ENCODE results near the gene LTBP2. TPM values are rescaled to one million over a fixed set of nuclear protein-coding genes. Genes with fewer than 3 reads are reported as not detected.

The LTBP2 gene
- total RNA-seq, 1 experiment from 2014 or later, result 124 TPM

DNA sequence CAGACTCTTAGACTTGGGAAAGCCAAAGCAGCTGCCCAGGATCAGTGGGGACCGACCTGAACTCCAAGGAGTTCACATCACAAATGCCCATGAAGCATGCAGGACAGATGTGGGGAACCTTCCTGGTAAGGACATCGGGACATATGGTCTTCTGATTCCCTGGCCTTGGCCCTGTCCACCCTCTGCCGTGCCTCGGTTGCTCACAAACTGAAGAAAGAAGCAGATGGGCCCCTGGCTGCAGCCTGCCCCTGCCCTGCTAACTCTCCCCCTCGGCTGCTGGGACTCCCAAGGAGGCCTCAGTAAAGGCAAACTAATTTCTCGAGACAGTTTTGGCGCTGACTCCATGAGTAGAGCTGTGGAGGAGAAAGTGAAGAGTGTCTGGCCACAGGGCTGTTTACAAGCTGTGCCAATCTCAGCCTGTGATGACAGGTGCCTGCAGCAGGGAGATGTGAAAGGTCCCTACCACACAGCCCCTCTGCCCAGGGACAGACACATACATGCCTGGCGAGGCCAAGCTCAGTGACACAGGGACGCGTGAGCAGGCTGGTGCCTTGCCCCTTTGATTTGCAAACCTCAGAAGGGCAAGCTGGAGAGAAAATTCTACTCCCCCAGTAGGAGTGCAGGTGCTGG, 69.9 kb downstream of the LTBP2 start:
- no peak overlapping the region for H3K27ac ChIP-seq
- intact Hi-C loops (cut with micrococcal nuclease; ENCODE audit: unreplicated experiment), result no loop called here
- no peaks in the 10 kb centered on the region for H3K36me3 ChIP-seq (ENCODE audit: low read depth)
- DNase-seq, result no peak
- no peaks in the 10 kb centered on the region for H3K9me3 ChIP-seq (ENCODE audit: insufficient read depth, low read depth)
- H3K9me2 ChIP-seq (ENCODE audit: insufficient read depth), result no peaks in the 10 kb centered on the region
- H3K4me1 ChIP-seq (replicated peaks; ENCODE audit: insufficient read depth), result no peaks in the 10 kb centered on the region
- H3K27me3 ChIP-seq (ENCODE audit: insufficient read depth, low read depth), result no peaks in the 10 kb centered on the region
- ChIA-PET POLR2A (ENCODE audit: unreplicated experiment) (no interaction called here), CTCF (no interaction called here)
- no TSS peak for BruUV-seq (replicated peaks)
- H3K79me2 ChIP-seq (ENCODE audit: low read depth), result no peaks in the 10 kb centered on the region
- H2AFZ ChIP-seq, result no peak overlapping the region
- H3F3A ChIP-seq (ENCODE audit: insufficient read depth, low read depth), result no peaks in the 10 kb centered on the region; the same call in 1 of the 2 replicates
- TF ChIP-seq EZH2 (IDR thresholded peaks at IDR 0.05; ENCODE audit: low read depth), result no peak
- no peak for TF ChIP-seq CTCF (conservative IDR thresholded peaks at IDR 0.05)
- H3K4me3 ChIP-seq, result no peak overlapping the region
- no peak overlapping the region for H3K4me2 ChIP-seq
- H4K20me1 ChIP-seq (ENCODE audit: insufficient read depth), result no peaks in the 10 kb centered on the region

- H2AFZ ChIP-seq, result no peak overlapping the region
- POLR2A ChIA-PET (ENCODE audit: unreplicated experiment), result interaction anchor here (0.7 kb wide), 1 partner anchor 245 kb away, joined by 4 read pairs; no protein-coding TSS in a partner anchor
- no peak overlapping the region for H3K27ac ChIP-seq
- no TSS peak for BruUV-seq (replicated peaks)
- H3K4me3 ChIP-seq, result no peak overlapping the region
- H3K27me3 ChIP-seq (ENCODE audit: insufficient read depth, low read depth), result no peaks in the 10 kb centered on the region
- no peak overlapping the region for H3K4me2 ChIP-seq
- H3K9me2 ChIP-seq (ENCODE audit: insufficient read depth), result no peaks in the 10 kb centered on the region
- H3F3A ChIP-seq (ENCODE audit: insufficient read depth, low read depth), result no peaks in the 10 kb centered on the region; the same call in 1 of the 2 replicates
- intact Hi-C loops (cut with micrococcal nuclease; ENCODE audit: unreplicated experiment), result no loop called here
- CTCF ChIA-PET, result no interaction called here
- no peaks in the 10 kb centered on the region for H3K36me3 ChIP-seq (ENCODE audit: low read depth)
- DNase-seq, result no peak
- TF ChIP-seq EZH2 (IDR thresholded peaks at IDR 0.05; ENCODE audit: low read depth) (no peak), CTCF (conservative IDR thresholded peaks at IDR 0.05) (no peak)
- H3K9me3 ChIP-seq (ENCODE audit: insufficient read depth, low read depth), result no peaks in the 10 kb centered on the region
- no peaks in the 10 kb centered on the region for H3K4me1 ChIP-seq (replicated peaks; ENCODE audit: insufficient read depth)
- H3K79me2 ChIP-seq (ENCODE audit: low read depth), result no peaks in the 10 kb centered on the region
- H4K20me1 ChIP-seq (ENCODE audit: insufficient read depth), result no peaks in the 10 kb centered on the region
Measured at GRCh38 chr14:74541225-74541624, 70.8 kb downstream of the LTBP2 start.

- H3F3A ChIP-seq (ENCODE audit: insufficient read depth, low read depth), result no peaks in the 10 kb centered on the region; the same call in 1 of the 2 replicates
- TF ChIP-seq CTCF (conservative IDR thresholded peaks at IDR 0.05) (no peak), EZH2 (IDR thresholded peaks at IDR 0.05; ENCODE audit: low read depth) (no peak)
- POLR2A ChIA-PET (ENCODE audit: unreplicated experiment), result interaction anchor here (0.6 kb wide), 1 partner anchor 32 kb away, joined by 4 read pairs; no protein-coding TSS in a partner anchor
- no peak overlapping the region for H3K4me3 ChIP-seq
- intact Hi-C loops (cut with micrococcal nuclease; ENCODE audit: unreplicated experiment), result no loop called here
- H2AFZ ChIP-seq, result no peak overlapping the region
- DNase-seq, result no peak
- no peaks in the 10 kb centered on the region for H3K4me1 ChIP-seq (replicated peaks; ENCODE audit: insufficient read depth)
- H4K20me1 ChIP-seq (ENCODE audit: insufficient read depth), result no peaks in the 10 kb centered on the region
- CTCF ChIA-PET, result no interaction called here
- H3K4me2 ChIP-seq, result no peak overlapping the region
- H3K36me3 ChIP-seq (ENCODE audit: low read depth), result no peaks in the 10 kb centered on the region
- H3K27ac ChIP-seq, result no peak overlapping the region
- H3K9me2 ChIP-seq (ENCODE audit: insufficient read depth), result no peaks in the 10 kb centered on the region
- H3K27me3 ChIP-seq (ENCODE audit: insufficient read depth, low read depth), result no peaks in the 10 kb centered on the region
- no peaks in the 10 kb centered on the region for H3K9me3 ChIP-seq (ENCODE audit: insufficient read depth, low read depth)
- no peaks in the 10 kb centered on the region for H3K79me2 ChIP-seq (ENCODE audit: low read depth)
- no TSS peak for BruUV-seq (replicated peaks)
Measured at GRCh38 chr14:74539503-74539902, 72.5 kb downstream of the LTBP2 start.

Measured in PC-9 (cell line).